Omental fat pad (tissue), 4 donors: Measurements from ENCODE around the gene TEX22. TPM values are rescaled to one million over a fixed set of nuclear protein-coding genes. Genes with fewer than 3 reads are reported as not detected.

Experiments
- ATAC-seq: fragments of 150-250 bp; one replicate; pipeline ENCODE4 v1.9.1; 2016; ENCODE audit warnings: mild to moderate bottlenecking, moderate library complexity; ENCODE audit not compliant: low FRiP score
- DNase-seq: peaks from one replicate; pipeline ENCODE4 v3.0.0-alpha.2; 2019; ENCODE audit warnings: low spot score
- CTCF ChIP-seq, 3 donors: fragments of 450-650 bp; IDR thresholded peaks; one replicate each; pipeline ENCODE4 v1.5.1; 2016 to 2017; ENCODE audit warnings: antibody characterized with exemption in 3 of 3, mild to moderate bottlenecking in 3 of 3, moderate library complexity in 2 of 3
- total RNA-seq, 4 donors: library from RNA; depleted of rRNA; stranded (reverse); fragments of >200 nt; gene quantifications; one replicate each; pipeline ENCODE4 v1.1.0, GENCODE V29; 2016

Gene TEX22
- total RNA-seq, 4 donors from 2014 or later = 0.24 to 0.47 TPM; not detected in 2

GRCh38 chr14:105379946-105380345 is 18.4 kb upstream of the TEX22 start:
- TF ChIP-seq CTCF (IDR thresholded peaks at IDR 0.05) = no peak
- DNase-seq (no peak), ATAC-seq (no peak)

- TF ChIP-seq CTCF (IDR thresholded peaks at IDR 0.05) = no peak
- no peak for DNase-seq
- ATAC-seq = no peak
These were observed 17.6 kb upstream of the TEX22 start for GRCh38 chr14:105380756-105381155.

GRCh38 chr14:105381446-105382342 is 16.6 kb upstream of the TEX22 start:
- TF ChIP-seq CTCF (IDR thresholded peaks at IDR 0.05) = no peak
- ATAC-seq (no peak), DNase-seq (no peak)

- DNase-seq (no peak), ATAC-seq (no peak)
- no peak for TF ChIP-seq CTCF (IDR thresholded peaks at IDR 0.05)
These were observed 15.8 kb upstream of the TEX22 start for GRCh38 chr14:105382343-105383082.

GRCh38 chr14:105383083-105383730 is 15.1 kb upstream of the TEX22 start:
- no peak for ATAC-seq
- no peak for TF ChIP-seq CTCF (IDR thresholded peaks at IDR 0.05)
- DNase-seq = no peak

- ATAC-seq (no peak), DNase-seq (no peak)
These were observed 14.2 kb upstream of the TEX22 start for GRCh38 chr14:105384041-105384557.

More at GRCh38 chr14:105384041-105384557, 14.2 kb upstream of the TEX22 start:
- TF ChIP-seq CTCF (IDR thresholded peaks at IDR 0.05) = no peak
